Spleen (tissue), 7 donors: ENCODE results near the gene MCC.

Source experiments
- CTCF ChIP-seq, 11 experiments: fragments of 200-600 bp in 7 of 11; fragments of 450-650 bp in 4 of 11; sonication (generic) in 4 of 11; IDR thresholded peaks in 8 of 11; conservative IDR thresholded peaks in 3 of 11; 1 replicate in 7 of 11; 2 replicates in 4 of 11; pipeline versions ENCODE4 v1.4.0 to v1.8.0; 2016 to 2021; ENCODE audit warnings: antibody characterized with exemption in 11 of 11, inconsistent platforms in 4 of 11, mild to moderate bottlenecking in 1 of 11
- POLR2A ChIP-seq, 3 donors: fragments of 450-650 bp; IDR thresholded peaks; one replicate each; pipeline ENCODE4 v1.5.1; 2017; ENCODE audit warnings: antibody characterized with exemption in 3 of 3, mild to moderate bottlenecking in 1 of 3
- donor health status: DM: no; HTN: no; CAD: no; lungs with moderate emphysema.
- donor health status: DM: no; HTN: no; CAD: no.
- donor health status: DM: no; HTN: no; CAD: no.

GRCh38 chr5:113283558-113283957 lies 204.7 kb downstream of the MCC start:
- TF ChIP-seq CTCF (IDR thresholded peaks at IDR 0.05 in 8 of 11, conservative IDR thresholded peaks at IDR 0.05 in 3 of 11) = no peak
- no peak for TF ChIP-seq POLR2A (IDR thresholded peaks at IDR 0.05)
